NOMO-1 treated with dmso at 0.1 percent for 144 hours (cell line): ENCODE results near the gene CFAP299.
"Not testable (repeated sequence)": the region's sequence is repeated elsewhere in the genome, so short reads cannot be mapped to it uniquely, and the experiment has no call there.

Experiments
- DNase-seq: peaks from one replicate; lab custom pipeline; 2025; ENCODE audit not compliant: unreplicated experiment; lab: John Stamatoyannopoulos, UW

CFAP299 gene

DNA sequence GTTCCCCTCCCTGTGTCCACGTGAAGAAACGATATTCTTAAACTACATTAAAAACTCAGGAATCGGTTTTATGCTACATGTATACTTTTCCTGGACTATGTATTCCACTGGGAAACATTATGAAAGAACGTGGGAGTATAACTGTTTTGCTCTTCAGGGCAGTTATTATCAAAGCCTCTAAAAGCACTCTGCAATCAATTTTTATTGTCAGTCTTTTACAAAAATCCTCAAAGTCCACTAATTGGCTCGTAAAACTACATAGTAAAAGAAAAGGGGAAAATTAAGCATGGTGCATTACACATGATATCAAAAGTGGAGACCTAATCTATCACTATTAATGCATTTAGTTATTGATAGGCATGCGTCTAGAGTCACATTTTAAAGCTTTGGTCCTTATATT is 11.4 kb upstream of the CFAP299 start:
- no peak for DNase-seq

DNA sequence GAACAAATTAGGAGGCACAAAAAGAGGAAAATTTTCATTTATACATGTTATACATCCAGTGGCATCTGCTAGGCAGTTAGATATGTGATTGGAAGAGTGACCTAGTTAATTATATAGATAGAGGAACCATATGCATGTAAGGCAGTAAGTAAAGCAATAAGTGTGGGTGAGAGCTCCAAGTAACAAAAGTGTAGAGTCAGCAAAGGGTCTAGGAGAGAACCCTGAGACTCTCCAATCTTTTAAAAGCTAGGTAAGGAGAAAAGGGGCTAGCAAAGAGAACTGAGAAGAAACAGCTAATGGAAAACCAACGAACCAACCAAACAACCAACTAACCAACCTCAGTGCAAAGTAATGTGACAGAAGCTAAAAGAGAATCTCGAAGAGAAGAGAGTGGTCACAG is 3.8 kb upstream of the CFAP299 start:
- no peak for DNase-seq

DNA sequence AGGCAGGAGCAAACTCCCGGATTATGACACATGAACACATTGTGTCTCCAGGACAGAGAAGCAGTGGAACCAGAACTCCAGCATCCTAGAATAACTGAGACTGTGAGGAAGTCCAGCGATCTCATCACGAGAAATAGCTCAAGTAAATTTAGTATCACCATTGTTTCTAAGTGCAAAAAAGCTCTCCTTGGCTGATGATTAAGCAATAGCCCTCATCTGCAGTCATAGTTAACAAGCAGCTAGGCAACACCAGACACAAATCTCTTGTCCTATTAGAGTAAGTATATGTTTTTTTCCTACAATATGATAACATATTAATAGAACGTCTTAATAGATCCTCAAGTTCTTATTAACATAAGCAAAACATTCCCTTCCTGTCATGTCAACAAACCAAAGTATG is 2.4 kb upstream of the CFAP299 start:
- DNase-seq, result no peak

DNA sequence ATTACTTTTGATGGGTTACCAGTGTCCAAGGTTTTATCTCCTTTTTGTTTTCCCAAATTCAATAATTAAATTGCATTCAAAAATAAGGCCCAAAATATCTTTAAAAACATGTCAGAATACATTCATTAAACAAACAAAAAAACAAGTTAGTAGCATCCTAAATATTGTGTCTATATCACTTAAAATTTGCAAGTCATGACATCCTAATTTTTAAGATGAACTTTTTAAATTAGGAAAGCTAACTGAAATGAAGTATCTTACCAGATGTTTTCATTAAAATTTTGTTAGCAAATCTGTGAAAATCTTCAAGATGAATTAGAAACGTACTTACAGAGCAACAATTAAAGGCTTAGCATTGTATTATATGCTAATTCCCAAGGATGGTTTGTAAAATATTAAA is 962 bp upstream of the CFAP299 start:
- DNase-seq, result no peak

DNA sequence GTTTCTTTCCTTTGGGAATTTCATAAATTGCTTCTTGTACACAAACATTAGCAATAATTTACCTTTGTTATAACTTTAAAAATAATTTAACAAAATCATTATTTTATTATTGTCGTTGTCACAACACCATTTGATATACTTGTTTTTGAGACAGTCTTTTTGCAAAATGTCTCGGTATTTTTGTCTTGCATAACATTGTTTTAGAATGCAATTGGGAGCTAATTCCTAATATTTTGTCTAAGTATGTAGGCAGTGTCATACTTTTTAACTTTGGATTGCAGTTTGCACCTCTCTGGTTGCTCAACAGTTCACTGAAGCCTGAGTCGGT is 340 bp upstream of the CFAP299 start:
- DNase-seq, result no peak

- no peak for DNase-seq
Observed at GRCh38 chr4:80336582-80336981, 1.1 kb downstream of the CFAP299 start.

GRCh38 chr4:80340036-80340435 is 4.5 kb downstream of the CFAP299 start:
- no peak for DNase-seq

- not testable (repeated sequence) for DNase-seq
Observed at GRCh38 chr4:80342684-80343083, 7.2 kb downstream of the CFAP299 start.

DNA sequence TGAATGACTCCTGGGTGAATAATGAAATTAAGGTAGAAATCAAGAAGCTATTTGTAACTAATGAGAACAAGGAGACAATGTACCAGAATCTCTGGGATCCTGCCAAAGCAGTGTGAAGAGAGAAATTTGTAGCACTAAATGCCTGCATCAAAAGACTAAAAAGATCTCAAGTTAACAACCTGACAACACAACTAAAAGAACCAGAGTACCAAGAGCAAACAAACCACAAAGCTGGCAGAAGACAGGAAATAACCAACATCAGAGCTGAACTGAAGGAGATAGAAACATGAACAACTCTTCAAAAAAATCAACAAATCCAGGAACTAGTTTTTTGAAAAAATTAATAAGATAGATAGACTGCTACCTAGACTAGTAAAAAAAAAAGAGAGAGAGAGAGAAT is 8.4 kb downstream of the CFAP299 start:
- DNase-seq, result no peak

DNA sequence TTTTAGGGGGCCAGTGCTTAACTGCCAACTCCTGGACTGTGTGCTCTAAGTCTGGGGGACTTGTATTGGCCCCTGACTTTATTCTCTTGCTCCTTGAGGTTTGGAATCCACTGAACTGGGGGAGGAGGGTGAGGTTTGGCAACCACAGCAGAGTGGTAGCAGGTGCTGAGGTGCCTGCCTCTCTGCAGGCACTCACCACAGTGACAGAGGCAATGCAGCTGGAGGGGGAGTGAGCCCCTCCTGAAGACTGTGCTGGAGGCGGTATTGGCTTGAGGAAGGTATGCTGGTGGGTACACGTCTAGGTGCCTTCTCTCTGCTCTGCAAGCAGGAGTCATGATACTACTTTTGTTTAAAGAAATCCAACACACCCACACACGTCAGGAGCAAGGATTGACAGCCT is 24.6 kb downstream of the CFAP299 start:
- no peak for DNase-seq

DNA sequence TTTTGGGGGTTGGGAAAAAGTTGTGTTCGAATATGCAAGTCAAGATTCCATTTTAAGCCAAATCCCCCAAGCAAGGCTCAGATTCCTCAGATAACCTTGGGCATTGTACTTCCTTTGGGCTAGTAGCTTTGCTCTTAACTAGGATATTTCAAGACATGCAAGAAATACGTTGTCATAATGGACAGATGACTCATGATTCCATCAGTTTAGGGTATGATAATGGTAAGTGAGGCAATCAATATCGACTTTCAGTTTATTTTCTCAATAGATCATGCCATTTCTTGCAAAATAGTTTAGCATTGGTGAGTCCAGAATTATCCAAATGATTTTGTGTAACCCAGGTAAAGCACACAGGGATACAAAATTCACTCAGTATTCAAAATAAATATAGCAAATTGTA is 25.4 kb downstream of the CFAP299 start:
- no peak for DNase-seq

DNA sequence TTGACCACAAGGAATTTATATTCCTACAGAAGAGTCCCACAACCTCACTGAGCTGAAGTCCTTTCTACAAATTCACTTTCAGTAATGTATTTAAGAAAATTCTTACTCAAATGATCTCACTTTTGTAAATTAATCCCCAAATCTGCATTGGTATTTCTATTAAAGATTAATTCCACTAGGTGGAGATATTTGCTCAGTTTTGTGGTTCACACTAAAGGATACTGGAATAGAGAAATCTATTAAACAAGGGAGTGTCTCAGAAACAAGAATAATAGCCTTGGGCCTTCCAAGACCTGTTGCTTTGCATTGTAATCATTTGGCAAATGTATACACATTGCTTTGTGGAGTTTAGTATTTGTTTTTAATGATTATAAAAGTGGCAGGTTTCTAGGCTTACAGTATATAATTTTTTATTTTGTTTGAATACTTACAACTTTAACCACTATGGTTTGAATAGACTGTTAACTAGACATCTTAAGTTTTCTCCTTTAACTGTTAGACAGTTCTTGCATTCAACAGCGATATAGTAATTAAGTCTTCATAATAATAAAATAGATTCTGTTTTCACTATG is 25.9 kb downstream of the CFAP299 start:
- DNase-seq, result no peak

GRCh38 chr4:80362578-80363181 is 27.1 kb downstream of the CFAP299 start:
- DNase-seq, result peak; percentile 13

- no peak for DNase-seq
Observed at GRCh38 chr4:80365928-80366327, 30.4 kb downstream of the CFAP299 start.

GRCh38 chr4:80367737-80368136 is 32.2 kb downstream of the CFAP299 start:
- no peak for DNase-seq

GRCh38 chr4:80370635-80371034 is 35.1 kb downstream of the CFAP299 start:
- no peak for DNase-seq

DNA sequence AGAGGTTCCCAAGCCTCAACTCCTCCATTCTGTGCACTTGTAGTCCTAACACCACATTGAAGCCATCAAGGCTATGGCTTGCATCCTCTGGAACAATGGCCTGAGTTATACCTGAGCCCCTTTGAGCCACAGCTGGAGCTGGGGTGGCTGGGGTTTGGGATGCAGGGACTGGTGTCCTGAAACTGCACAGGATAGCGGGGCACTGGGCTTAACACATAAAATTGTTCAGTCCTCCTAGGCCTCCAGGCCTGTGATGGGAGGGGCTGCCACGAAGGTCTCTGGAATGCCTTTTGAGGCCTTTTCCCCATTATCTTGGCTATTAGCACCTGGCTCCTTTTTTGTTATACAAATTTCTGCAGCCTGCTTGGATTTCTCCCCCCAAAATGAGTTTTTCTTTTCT is 35.5 kb downstream of the CFAP299 start:
- no peak for DNase-seq

GRCh38 chr4:80374180-80374579 is 38.6 kb downstream of the CFAP299 start:
- DNase-seq, result no peak

DNA sequence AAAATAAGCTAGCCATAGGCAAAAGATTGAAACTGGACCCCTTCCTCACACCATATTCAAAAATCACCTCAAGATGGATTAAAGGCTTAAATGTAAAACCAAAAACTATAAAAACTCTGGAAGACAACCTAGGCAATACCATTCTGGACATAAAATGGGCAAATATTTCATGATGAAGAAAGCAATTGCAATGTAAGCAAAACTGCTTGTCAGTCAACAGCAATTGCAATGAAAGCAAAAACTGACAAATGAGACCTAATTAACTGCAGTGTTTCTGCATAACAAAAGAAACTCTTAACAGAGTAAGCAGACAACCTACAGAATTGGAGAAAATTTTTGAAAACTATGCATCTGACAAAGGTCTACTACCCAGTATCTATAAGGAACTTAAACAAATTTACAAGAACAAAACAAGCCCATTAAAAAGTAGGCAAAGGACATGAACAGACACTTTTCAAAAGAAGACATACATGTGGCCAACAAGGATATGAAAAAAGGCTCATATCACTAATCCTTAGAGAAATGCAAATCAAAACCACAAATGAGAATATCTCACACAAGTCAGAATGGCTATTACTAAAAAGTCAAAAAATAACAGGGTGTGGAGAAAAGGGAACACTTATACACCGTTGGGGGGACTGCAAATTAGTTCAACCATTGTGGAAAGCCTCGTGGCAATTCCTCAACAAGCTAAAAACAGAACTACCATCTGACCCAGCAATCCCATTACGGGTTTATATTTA is 46.7 kb downstream of the CFAP299 start:
- DNase-seq, result no peak

- DNase-seq, result no peak
Observed at GRCh38 chr4:80385397-80386280, 50.1 kb downstream of the CFAP299 start.

GRCh38 chr4:80386281-80386886 is 50.9 kb downstream of the CFAP299 start:
- no peak for DNase-seq
